Astrocyte (in vitro differentiated cells and primary cell): ENCODE measurements around the gene ZNF33A.

Experiments
- EZH2 ChIP-seq: IDR thresholded peaks from 2 replicates; pipeline ENCODE4 v1.6.1; 2012; ENCODE audit warnings: mild to moderate bottlenecking, low read length, inconsistent platforms; ENCODE audit not compliant: insufficient read depth
- TF ChIP-seq, protein P1 (sequence below): IDR thresholded peaks from 2 replicates; pipeline ENCODE4 v1.5.1; 2011; ENCODE audit warnings: low read depth, mild to moderate bottlenecking, inconsistent platforms, low read length, moderate library complexity; ENCODE audit not compliant: insufficient read depth

DNA sequence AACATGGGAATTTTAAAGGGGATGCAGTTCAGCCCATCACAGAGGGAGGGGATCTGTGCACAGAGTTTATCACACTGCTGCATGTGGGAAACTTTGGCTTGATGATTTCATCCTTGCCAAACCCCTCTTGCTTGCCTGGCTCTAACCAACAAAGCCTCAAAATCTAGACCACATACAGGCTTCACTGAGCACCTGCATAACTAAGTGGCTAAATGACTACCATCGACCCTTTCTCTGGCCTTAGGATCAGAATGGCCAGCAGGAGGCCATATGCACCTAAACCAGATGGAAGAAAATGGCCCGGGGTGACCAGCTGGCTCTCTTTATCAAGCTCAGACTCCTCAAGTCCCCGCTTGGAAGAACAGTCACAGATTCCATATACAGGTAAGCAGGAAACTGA is 18.4 kb upstream of the ZNF33A start:
- TF ChIP-seq, protein P1, sequence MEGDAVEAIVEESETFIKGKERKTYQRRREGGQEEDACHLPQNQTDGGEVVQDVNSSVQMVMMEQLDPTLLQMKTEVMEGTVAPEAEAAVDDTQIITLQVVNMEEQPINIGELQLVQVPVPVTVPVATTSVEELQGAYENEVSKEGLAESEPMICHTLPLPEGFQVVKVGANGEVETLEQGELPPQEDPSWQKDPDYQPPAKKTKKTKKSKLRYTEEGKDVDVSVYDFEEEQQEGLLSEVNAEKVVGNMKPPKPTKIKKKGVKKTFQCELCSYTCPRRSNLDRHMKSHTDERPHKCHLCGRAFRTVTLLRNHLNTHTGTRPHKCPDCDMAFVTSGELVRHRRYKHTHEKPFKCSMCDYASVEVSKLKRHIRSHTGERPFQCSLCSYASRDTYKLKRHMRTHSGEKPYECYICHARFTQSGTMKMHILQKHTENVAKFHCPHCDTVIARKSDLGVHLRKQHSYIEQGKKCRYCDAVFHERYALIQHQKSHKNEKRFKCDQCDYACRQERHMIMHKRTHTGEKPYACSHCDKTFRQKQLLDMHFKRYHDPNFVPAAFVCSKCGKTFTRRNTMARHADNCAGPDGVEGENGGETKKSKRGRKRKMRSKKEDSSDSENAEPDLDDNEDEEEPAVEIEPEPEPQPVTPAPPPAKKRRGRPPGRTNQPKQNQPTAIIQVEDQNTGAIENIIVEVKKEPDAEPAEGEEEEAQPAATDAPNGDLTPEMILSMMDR, result no peak
- TF ChIP-seq EZH2, result no peak
